Mammary epithelial cell (primary cell): ENCODE measurements around the gene POLDIP3.

Source experiments
- CTCF ChIP-seq, 2 donors: IDR thresholded peaks in 1 of 2; conservative IDR thresholded peaks in 1 of 2; 2 replicates each; pipeline ENCODE4 v1.5.1; 2011 to 2012; ENCODE audit warnings: inconsistent platforms in 2 of 2, low read length in 2 of 2, mild to moderate bottlenecking in 2 of 2, control low read depth in 1 of 2, low read depth in 1 of 2; ENCODE audit not compliant: insufficient read depth in 1 of 2; ENCODE audit errors: extremely low read depth in 1 of 2
- EZH2 ChIP-seq: IDR thresholded peaks from 2 replicates; pipeline ENCODE4 v1.6.1; 2012; ENCODE audit warnings: low read length, inconsistent platforms, borderline replicate concordance

DNA sequence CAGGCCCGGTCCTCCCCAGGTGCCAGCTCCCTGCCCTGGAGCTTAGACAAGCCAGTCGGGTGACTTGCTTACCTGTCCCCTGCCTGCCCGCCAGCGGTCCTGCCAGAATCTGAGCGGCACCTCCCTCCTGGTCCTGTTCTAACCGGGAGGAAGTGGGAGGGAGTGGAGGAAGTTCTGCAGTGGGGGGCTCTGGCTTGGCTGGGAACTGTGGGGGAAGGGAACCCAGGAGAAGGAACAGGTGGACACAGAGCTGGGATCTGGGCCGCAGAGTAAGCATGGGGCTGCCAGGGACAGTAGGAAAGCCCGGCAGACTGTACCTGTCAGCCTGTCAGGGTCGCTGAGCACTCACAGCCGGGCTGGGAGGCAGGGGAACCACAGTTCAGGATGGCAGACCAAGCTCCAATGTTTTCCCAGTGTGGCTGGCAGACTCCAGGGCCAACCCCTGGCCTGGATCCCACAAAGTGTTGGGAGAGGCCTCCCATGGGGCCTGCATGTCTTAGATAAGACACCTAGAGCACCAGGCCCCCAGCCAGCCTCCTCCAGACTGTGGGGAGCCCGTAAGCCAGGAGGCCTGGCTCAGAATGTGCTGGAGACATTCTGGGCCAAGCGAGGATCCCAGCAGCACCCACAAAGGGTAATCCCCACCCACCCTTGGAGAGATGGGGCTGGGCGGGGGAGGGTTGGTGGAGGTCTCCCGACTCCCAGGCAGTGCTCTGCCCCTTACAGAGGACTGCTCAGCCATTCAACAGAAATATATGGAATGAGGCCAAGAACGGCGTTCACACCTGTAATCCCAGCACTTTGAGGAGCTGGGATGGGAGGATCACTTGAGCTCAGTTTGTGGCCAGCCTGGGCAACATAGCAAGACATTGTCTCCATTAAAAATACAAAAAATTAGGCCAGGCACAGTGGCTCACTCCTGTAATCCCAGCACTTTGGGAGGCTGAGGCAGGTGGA is 32.2 kb upstream of the POLDIP3 start:
- no peak for TF ChIP-seq CTCF (conservative IDR thresholded peaks at IDR 0.05 in 1 of 2, IDR thresholded peaks at IDR 0.05 in 1 of 2; ENCODE audit: extremely low read depth in 1 of 2, insufficient read depth in 1 of 2, low read depth in 1 of 2, low read length in 2 of 2)
- no peak for TF ChIP-seq EZH2
